Left ventricle myocardium inferior (tissue), 1 donor: Measurements from ENCODE around the gene ACER3. TPM values are rescaled to one million over a fixed set of nuclear protein-coding genes. Genes with fewer than 3 reads are reported as not detected.
"Not testable (repeated sequence)": the region's sequence is repeated elsewhere in the genome, so short reads cannot be mapped to it uniquely, and the experiment has no call there.

Experiments
- DNase-seq: peaks from one replicate; pipeline ENCODE4 v3.0.0-alpha.2; 2020
- H3K27ac ChIP-seq: fragments of 200-600 bp; replicated peaks from 2 replicates; pipeline ENCODE4 v1.8.0; 2021
- H3K27me3 ChIP-seq: fragments of 200-600 bp; 2 replicates; pipeline ENCODE4 v1.8.0; 2021; ENCODE audit warnings: low read depth
- H3K36me3 ChIP-seq: fragments of 200-600 bp; 2 replicates; pipeline ENCODE4 v1.8.0; 2021
- H3K4me1 ChIP-seq: fragments of 200-600 bp; 2 replicates; pipeline ENCODE4 v1.8.0; 2021
- H3K4me3 ChIP-seq: fragments of 200-600 bp; 2 replicates; pipeline ENCODE4 v1.8.0; 2021; ENCODE audit warnings: mild to moderate bottlenecking, moderate library complexity
- H3K9me3 ChIP-seq: fragments of 200-600 bp; replicated peaks from 2 replicates; pipeline ENCODE4 v1.8.0; 2021
- CTCF ChIP-seq: fragments of 200-600 bp; IDR thresholded peaks from 2 replicates; pipeline ENCODE4 v1.8.0; 2021; ENCODE audit warnings: antibody characterized with exemption, mild to moderate bottlenecking, borderline replicate concordance
- intact Hi-C: fragments of 100-400 bp; cut with micrococcal nuclease; formaldehyde crosslinking; loops from one replicate; pipeline ENCODE4 v1.11.0; 2022
- total RNA-seq: library from RNA; stranded (reverse); fragmentation: NEBNext Ultra II Directional; extraction: Animal tissue kit (Norgen Biotek cat#: 25700); gene quantifications from one replicate; pipeline ENCODE4 v1.2.1, GENCODE V29; 2021
- donor health status: DM: no; HTN: yes; CAD: no; lungs with severe emphysema.

The ACER3 gene
- total RNA-seq, 1 donor from 2014 or later = 8.5 TPM

- Histone ChIP-seq H3K27ac (no peak overlapping the region), H3K36me3 (no peaks in the 10 kb centered on the region), H3K27me3 (peaks cover 86% of the 10 kb centered on the region), H3K4me3 (no peak overlapping the region), H3K9me3 (no peaks in the 10 kb centered on the region), H3K4me1 (peaks cover 20% of the 10 kb centered on the region)
- no peak for TF ChIP-seq CTCF
- DNase-seq = no peak
- intact Hi-C loops = no loop called here
Measured at GRCh38 chr11:77042111-77042726, 181.5 kb downstream of the ACER3 start.

GRCh38 chr11:77044356-77044755, 183.6 kb downstream of the ACER3 start:
- H3K4me3 ChIP-seq = no peak overlapping the region
- H3K36me3 ChIP-seq = no peaks in the 10 kb centered on the region
- TF ChIP-seq CTCF = no peak
- DNase-seq = no peak
- no peaks in the 10 kb centered on the region for H3K9me3 ChIP-seq
- H3K4me1 ChIP-seq = peaks cover 22% of the 10 kb centered on the region
- intact Hi-C loops = no loop called here
- H3K27me3 ChIP-seq = peaks cover 69% of the 10 kb centered on the region
- no peak overlapping the region for H3K27ac ChIP-seq

- no peak overlapping the region for H3K4me3 ChIP-seq
- H3K9me3 ChIP-seq = no peaks in the 10 kb centered on the region
- peaks cover 16% of the 10 kb centered on the region for H3K4me1 ChIP-seq
- intact Hi-C loops = loop anchor here (5.0 kb wide), 1 partner anchor 142 kb away; no protein-coding TSS in a partner anchor
- peaks cover 63% of the 10 kb centered on the region for H3K27me3 ChIP-seq
- DNase-seq = no peak
- no peak overlapping the region for H3K27ac ChIP-seq
- TF ChIP-seq CTCF = no peak
- no peaks in the 10 kb centered on the region for H3K36me3 ChIP-seq
Measured at GRCh38 chr11:77044886-77045285, 184.2 kb downstream of the ACER3 start.

GRCh38 chr11:77046060-77046501, 185.4 kb downstream of the ACER3 start:
- no peaks in the 10 kb centered on the region for H3K9me3 ChIP-seq
- H3K27me3 ChIP-seq = peaks cover 51% of the 10 kb centered on the region
- H3K4me1 ChIP-seq = peaks cover 13% of the 10 kb centered on the region
- H3K27ac ChIP-seq = no peak overlapping the region
- intact Hi-C loops = loop anchor here (5.0 kb wide), 1 partner anchor 141 kb away; no protein-coding TSS in a partner anchor
- TF ChIP-seq CTCF = peak; percentile 68
- H3K36me3 ChIP-seq = no peaks in the 10 kb centered on the region
- no peak for DNase-seq
- H3K4me3 ChIP-seq = no peak overlapping the region

- Histone ChIP-seq H3K27ac (no peak overlapping the region), H3K27me3 (peaks cover 40% of the 10 kb centered on the region), H3K4me3 (peak overlapping the region; percentile 56), H3K9me3 (no peaks in the 10 kb centered on the region), H3K36me3 (no peaks in the 10 kb centered on the region), H3K4me1 (peaks cover 13% of the 10 kb centered on the region)
- TF ChIP-seq CTCF = peak; percentile 74
- peak; percentile 36 for DNase-seq
- intact Hi-C loops = loop anchor here (5.0 kb wide), 1 partner anchor 140 kb away; no protein-coding TSS in a partner anchor
Measured at GRCh38 chr11:77047007-77047927, 186.5 kb downstream of the ACER3 start.

- peaks cover 13% of the 10 kb centered on the region for H3K4me1 ChIP-seq
- H3K9me3 ChIP-seq, H3K4me3 ChIP-seq, H3K36me3 ChIP-seq, H3K27ac ChIP-seq, DNase-seq: not testable (repeated sequence)
- intact Hi-C loops = loop anchor here (5.0 kb wide), 1 partner anchor 139 kb away; no protein-coding TSS in a partner anchor
- H3K27me3 ChIP-seq = peaks cover 32% of the 10 kb centered on the region
Measured at GRCh38 chr11:77047928-77048446, 187.3 kb downstream of the ACER3 start.
